HepG2 (cell line): ENCODE data around the gene PCGF5. TPM values are rescaled to one million over a fixed set of nuclear protein-coding genes. Genes with fewer than 3 reads are reported as not detected.

ENCODE experiments used
- ATAC-seq: fragments of 200-7000 bp; cut with Tn5 transposase; 3 replicates; pipeline ENCODE4 v1.9.1; 2020; ENCODE audit warnings: mild to moderate bottlenecking, moderate library complexity
- BruUV-seq: library from RNA; stranded (reverse); fragments of 400-500 nt; replicated peaks from 2 replicates; lab custom pipeline; 2021; lab: Mats Ljungman, UMichigan
- CTCF ChIA-PET: fragments of 300-600 bp; formaldehyde crosslinking; extraction: SDS; loops from one replicate; lab custom pipeline; 2021; ENCODE audit warnings: low total read pairs, inconsistent platforms, low intra/inter-chr PET ratio; lab: Yijun Ruan, JAX
- POLR2A ChIA-PET: fragments of 350-600 bp; sonication (Branson Sonifier 250); formaldehyde crosslinking; loops from one replicate; lab custom pipeline; 2020; ENCODE audit warnings: antibody characterized with exemption, inconsistent platforms; lab: Yijun Ruan, JAX
- DNase-seq: peaks from one replicate; pipeline ENCODE4 v3.0.0-alpha.2; 2015; ENCODE audit warnings: low spot score
- FAIRE-seq: peaks from 3 replicates; lab custom pipeline; 2011; peaks lifted over from hg19 to GRCh38; lab: Jason Lieb, UNC
- H2AFZ ChIP-seq: one replicate; pipeline ENCODE4 v1.6.1; 2011; ENCODE audit warnings: low read length, inconsistent platforms
- H3K27ac ChIP-seq: fragments of 300-600 bp; 3 replicates; pipeline ENCODE4 v1.8.0; 2011; ENCODE audit warnings: mixed run types, mild to moderate bottlenecking, mixed read lengths, low read length, inconsistent platforms; ENCODE audit not compliant: insufficient read depth; ENCODE audit errors: extremely low read length
- H3K27me3 ChIP-seq, 2 experiments: fragments of 200-600 bp in 1 of 2; 2 replicates in 1 of 2; 3 replicates in 1 of 2; pipeline versions ENCODE4 v1.6.0 to v1.8.0; 2011; ENCODE audit warnings: low read length in 2 of 2, mild to moderate bottlenecking in 2 of 2, moderate library complexity in 2 of 2, inconsistent platforms in 1 of 2; ENCODE audit not compliant: insufficient read depth in 2 of 2, control insufficient read depth in 1 of 2
- H3K36me3 ChIP-seq, 2 experiments: fragments of 200-600 bp in 1 of 2; replicated peaks in 1 of 2; 2 replicates in 1 of 2; 3 replicates in 1 of 2; pipeline versions ENCODE4 v1.5.1 to v1.8.0; 2011; ENCODE audit warnings: low read length in 2 of 2, inconsistent platforms in 1 of 2; ENCODE audit not compliant: insufficient read depth in 2 of 2, control insufficient read depth in 1 of 2
- H3K4me1 ChIP-seq: 2 replicates; pipeline ENCODE4 v1.5.1; 2012; ENCODE audit warnings: low read length, inconsistent platforms; ENCODE audit not compliant: insufficient read depth
- H3K4me2 ChIP-seq: 2 replicates; pipeline ENCODE4 v1.6.0; 2011; ENCODE audit warnings: low read depth, low read length, inconsistent platforms
- H3K4me3 ChIP-seq, 3 experiments: fragments of 200-600 bp in 1 of 3; sonication (generic), shearing (Covaris generic) in 1 of 3; replicated peaks in 1 of 3; 2 replicates each; pipeline ENCODE4 v1.5.1; 2011 to 2016; ENCODE audit warnings: low read length in 3 of 3, inconsistent platforms in 2 of 3, low read depth in 2 of 3, mild to moderate bottlenecking in 2 of 3, control low read depth in 1 of 3, mixed read lengths in 1 of 3; ENCODE audit not compliant: insufficient read depth in 1 of 3
- H3K79me2 ChIP-seq: one replicate; pipeline ENCODE4 v1.6.1; 2011; ENCODE audit warnings: low read length, inconsistent platforms; ENCODE audit not compliant: insufficient read depth
- H3K9ac ChIP-seq: 2 replicates; pipeline ENCODE4 v1.6.0; 2011; ENCODE audit warnings: mild to moderate bottlenecking, low read depth, low read length, inconsistent platforms; ENCODE audit not compliant: insufficient read depth
- H3K9me3 ChIP-seq: 2 replicates; pipeline ENCODE4 v1.5.1; 2012; ENCODE audit warnings: mild to moderate bottlenecking, low read length
- H4K20me1 ChIP-seq: 2 replicates; pipeline ENCODE4 v1.6.0; 2011; ENCODE audit warnings: inconsistent platforms, mild to moderate bottlenecking, low read length, moderate library complexity; ENCODE audit not compliant: insufficient read depth
- ARNTL ChIP-seq: sonication (generic); formaldehyde crosslinking; IDR thresholded peaks from 2 replicates; pipeline ENCODE4 v1.4.0; 2020; ENCODE audit warnings: mild to moderate bottlenecking, missing genetic modification reagents
- ATF6 ChIP-seq: sonication (generic); formaldehyde crosslinking; conservative IDR thresholded peaks from 2 replicates; pipeline ENCODE4 v1.4.0; 2020; ENCODE audit warnings: missing genetic modification reagents
- ELK4 ChIP-seq: sonication (generic); formaldehyde crosslinking; IDR thresholded peaks from 2 replicates; pipeline ENCODE4 v1.9.0; 2021; ENCODE audit warnings: missing genetic modification reagents, borderline replicate concordance
- GABPB1 ChIP-seq: IDR thresholded peaks from 2 replicates; pipeline ENCODE4 v1.6.1; 2016; ENCODE audit warnings: mild to moderate bottlenecking, missing genetic modification reagents, moderate library complexity, missing compliant biosample characterization
- HBP1 ChIP-seq: IDR thresholded peaks from 2 replicates; pipeline ENCODE4 v1.6.1; 2016; ENCODE audit warnings: low read depth, control low read depth
- MAFF ChIP-seq: IDR thresholded peaks from 2 replicates; pipeline ENCODE4 v1.6.1; 2011; ENCODE audit warnings: low read depth, low read length, improper control_type of control experiment
- PRPF4 ChIP-seq: fragments of 200-400 bp; formaldehyde crosslinking; IDR thresholded peaks from 2 replicates; pipeline ENCODE4 v1.6.1; 2016; ENCODE audit warnings: low read length, low read depth; ENCODE audit not compliant: poor library complexity, severe bottlenecking
- THRA ChIP-seq: sonication (generic); formaldehyde crosslinking; IDR thresholded peaks from 2 replicates; pipeline ENCODE4 v1.4.0; 2020; ENCODE audit warnings: missing genetic modification reagents, borderline replicate concordance
- ZC3H13 ChIP-seq: sonication (generic); formaldehyde crosslinking; IDR thresholded peaks from 2 replicates; pipeline ENCODE4 v1.8.1; 2023; ENCODE audit warnings: mild to moderate bottlenecking, missing genetic modification reagents, moderate library complexity
- ZFP37 ChIP-seq: sonication (generic); formaldehyde crosslinking; IDR thresholded peaks from 2 replicates; pipeline ENCODE4 v1.4.0; 2020; ENCODE audit warnings: missing genetic modification reagents, borderline replicate concordance
- ZFP91 ChIP-seq: sonication (generic); formaldehyde crosslinking; IDR thresholded peaks from 2 replicates; pipeline ENCODE4 v1.9.0; 2022; ENCODE audit warnings: missing genetic modification reagents, mild to moderate bottlenecking, borderline replicate concordance
- ZNF235 ChIP-seq: sonication (generic); formaldehyde crosslinking; IDR thresholded peaks from 2 replicates; pipeline ENCODE4 v1.8.1; 2023; ENCODE audit warnings: mild to moderate bottlenecking, missing genetic modification reagents, borderline replicate concordance
- ZNF253 ChIP-seq: sonication (generic); formaldehyde crosslinking; IDR thresholded peaks from 2 replicates; pipeline ENCODE4 v1.8.0; 2022; ENCODE audit warnings: mild to moderate bottlenecking, missing genetic modification reagents, borderline replicate concordance
- ZNF260 ChIP-seq: sonication (generic); formaldehyde crosslinking; IDR thresholded peaks from 2 replicates; pipeline ENCODE4 v1.4.0; 2020; ENCODE audit warnings: missing genetic modification reagents, low read depth, mild to moderate bottlenecking, borderline replicate concordance
- ZNF674 ChIP-seq: sonication (generic); formaldehyde crosslinking; IDR thresholded peaks from 2 replicates; pipeline ENCODE4 v1.5.0; 2020; ENCODE audit warnings: low read depth, mild to moderate bottlenecking, missing genetic modification reagents
- WGBS: methylation state at CpG from one replicate; pipeline ENCODE4 v1.1.6; 2017; ENCODE audit warnings: low lambda C conversion rate; 5-methylcytosine and 5-hydroxymethylcytosine counted together
- in situ Hi-C: cut with HindIII; loops from 2 replicates; pipeline ENCODE4 v1.10.0; 2017; ENCODE audit warnings: low pct_unique_long_range_greater_than_20kb; ENCODE audit not compliant: extremely low pct_ligation_motif_present
- intact Hi-C: fragments of 100-400 bp; cut with micrococcal nuclease; formaldehyde crosslinking; loops from one replicate; pipeline ENCODE4 v1.10.0; 2022; ENCODE audit not compliant: unreplicated experiment
- polyA plus RNA-seq, 8 experiments: library from polyadenylated mRNA; depleted of rRNA in 3 of 8; stranded (reverse) in 7 of 8; unstranded in 1 of 8; fragments of >200 nt; fragmentation: Illumina TruSeq in 4 of 8; extraction: Trizol in 4 of 8; gene quantifications; 2 replicates each; pipeline versions ENCODE4 v1.2.1 to v1.2.3, GENCODE V29; 2011 to 2016; ENCODE audit warnings: low read depth in 4 of 8, missing spikeins in 1 of 8, mixed read lengths in 1 of 8; ENCODE audit not compliant: insufficient read depth in 1 of 8
- total RNA-seq, 5 experiments: library from RNA; depleted of rRNA; stranded (reverse); fragments of >200 nt; fragmentation: Illumina TruSeq; extraction: Trizol; gene quantifications; 2 replicates each; pipeline ENCODE4 v1.2.3, GENCODE V29; 2016; ENCODE audit warnings: low read depth in 1 of 5

PCGF5 gene
- total and polyA plus RNA-seq, 2 of the 13 experiments (the other 11 are each of a cell fraction or from before 2014, with no cell fraction given): 61.3 to 138 TPM

- no peak for TF ChIP-seq ELK4 (CRISPR knock-in tag)
- TF ChIP-seq PRPF4: no peak
- TF ChIP-seq ZNF253: no peak
- TF ChIP-seq ZC3H13: no peak
- no peak for TF ChIP-seq ZNF235
- TF ChIP-seq HBP1 (CRISPR knock-in tag): no peak
- TF ChIP-seq GABPB1 (CRISPR knock-in tag): no peak
Observed at GRCh38 chr10:91238191-91238590, 17.7 kb downstream of the PCGF5 start (continued).

- intact Hi-C loops: no loop called here
- POLR2A ChIA-PET: no interaction called here
- TF ChIP-seq ZFP37 (CRISPR knock-in tag) (no peak), ARNTL (CRISPR knock-in tag) (no peak), THRA (no peak), ATF6 (CRISPR knock-in tag) (no peak), ZNF674 (CRISPR knock-in tag) (no peak), MAFF (no peak), ZFP91 (CRISPR knock-in tag) (no peak), ZNF260 (no peak)
Observed at GRCh38 chr10:91239789-91240188, 19.3 kb downstream of the PCGF5 start.

More at GRCh38 chr10:91239789-91240188, 19.3 kb downstream of the PCGF5 start:
- H4K20me1 ChIP-seq: 0 out of 2 replicates have a peak, but pooled peaks cover 4% of the 10 kb centered on the region
- H3K4me1 ChIP-seq: peaks cover 5% of the 10 kb centered on the region; the same call in 1 of the 2 replicates
- H3K9me3 ChIP-seq: no peaks in the 10 kb centered on the region
- no peak overlapping the region for H3K4me2 ChIP-seq
- H3K27me3 ChIP-seq: no peaks in the 10 kb centered on the region
- no peaks in the 10 kb centered on the region for H3K79me2 ChIP-seq
- H3K36me3 ChIP-seq: peaks cover 6 to 32% of the 10 kb centered on the region in 2 experiments; a peak in 4 of 5 replicates
- no peak overlapping the region for H2AFZ ChIP-seq
- H3K27ac ChIP-seq: no peak overlapping the region
- H3K4me3 ChIP-seq: no peak overlapping the region
- CTCF ChIA-PET: no interaction called here
- no peak for ATAC-seq
- 94% methylated on average over 1 of the region's 1 CpG for WGBS
- in situ Hi-C loops: no loop called here
- no peak overlapping the region for H3K9ac ChIP-seq
- no TSS peak for BruUV-seq
- FAIRE-seq: no peak
- no peak for DNase-seq
